Prostate gland (tissue), 2 donors: ENCODE results near the gene CACNA2D4. TPM values are rescaled to one million over a fixed set of nuclear protein-coding genes. Genes with fewer than 3 reads are reported as not detected.

ENCODE experiments used
- DNase-seq: peaks from one replicate; pipeline ENCODE4 v3.0.0-alpha.2; 2019; ENCODE audit warnings: low spot score
- H3K27ac ChIP-seq, 2 donors: fragments of 200-600 bp; sonication (generic); 2 replicates each; pipeline ENCODE4 v1.5.1; 2017 to 2019
- H3K27me3 ChIP-seq: fragments of 200-600 bp; sonication (generic); replicated peaks from 2 replicates; pipeline ENCODE4 v1.5.1; 2019; ENCODE audit not compliant: insufficient read depth
- H3K36me3 ChIP-seq, 2 donors: fragments of 200-600 bp; sonication (generic); 1 replicate in 1 of 2; 2 replicates in 1 of 2; pipeline versions ENCODE4 v1.5.1 to v1.8.1; 2017 to 2019
- H3K4me1 ChIP-seq: fragments of 200-600 bp; sonication (generic); replicated peaks from 2 replicates; pipeline ENCODE4 v1.5.1; 2019
- H3K4me3 ChIP-seq, 2 donors: fragments of 200-600 bp; sonication (generic); 2 replicates each; pipeline ENCODE4 v1.5.1; 2017 to 2019
- H3K9me3 ChIP-seq: fragments of 200-600 bp; sonication (generic); 2 replicates; pipeline ENCODE4 v1.5.1; 2017
- CTCF ChIP-seq, 4 experiments: fragments of 200-600 bp in 2 of 4; fragments of 450-650 bp in 2 of 4; sonication (generic) in 2 of 4; IDR thresholded peaks; 1 replicate in 3 of 4; 2 replicates in 1 of 4; pipeline ENCODE4 v1.5.1; 2016 to 2019; ENCODE audit warnings: antibody characterized with exemption in 4 of 4, mild to moderate bottlenecking in 2 of 4, moderate library complexity in 2 of 4
- POLR2A ChIP-seq: fragments of 450-650 bp; IDR thresholded peaks from one replicate; pipeline ENCODE4 v1.6.1; 2016; ENCODE audit warnings: antibody characterized with exemption, mild to moderate bottlenecking
- POLR2AphosphoS5 ChIP-seq: sonication (generic); formaldehyde crosslinking; IDR thresholded peaks from one replicate; pipeline ENCODE4 v1.6.1; 2017; ENCODE audit warnings: antibody characterized with exemption
- WGBS: methylation state at CpG from one replicate; pipeline ENCODE4 v1.1.5; 2018; 5-methylcytosine and 5-hydroxymethylcytosine counted together
- intact Hi-C: fragments of 100-400 bp; cut with DNase I; formaldehyde crosslinking; loops from one replicate; pipeline ENCODE4 v1.14.2; 2022
- total RNA-seq, 2 donors: library from RNA; depleted of rRNA; stranded (reverse); fragments of >200 nt; gene quantifications; one replicate each; pipeline ENCODE4 v1.1.0, GENCODE V29; 2016

CACNA2D4 gene
- total RNA-seq, 2 donors from 2014 or later: 1.4 to 9.4 TPM

- peaks cover 12% of the 10 kb centered on the region for H3K27me3 ChIP-seq
- intact Hi-C loops: no loop called here
Measured at GRCh38 chr12:1825382-1826102, 92.9 kb downstream of the CACNA2D4 start.

GRCh38 chr12:1823237-1823636, 95.2 kb downstream of the CACNA2D4 start:
- 98% methylated on average over 10 of the region's 10 CpGs for WGBS

More at GRCh38 chr12:1825382-1826102, 92.9 kb downstream of the CACNA2D4 start:
- 83% methylated on average over 14 of the region's 14 CpGs for WGBS
- no peaks in the 10 kb centered on the region for H3K9me3 ChIP-seq
- TF ChIP-seq CTCF (IDR thresholded peaks at IDR 0.05) (no peak), POLR2AphosphoS5 (no peak)
- no peak for DNase-seq
- no peaks in the 10 kb centered on the region for H3K36me3 ChIP-seq
- H3K4me3 ChIP-seq: no peak overlapping the region
- H3K27ac ChIP-seq: no peak overlapping the region
- no peaks in the 10 kb centered on the region for H3K4me1 ChIP-seq

DNA sequence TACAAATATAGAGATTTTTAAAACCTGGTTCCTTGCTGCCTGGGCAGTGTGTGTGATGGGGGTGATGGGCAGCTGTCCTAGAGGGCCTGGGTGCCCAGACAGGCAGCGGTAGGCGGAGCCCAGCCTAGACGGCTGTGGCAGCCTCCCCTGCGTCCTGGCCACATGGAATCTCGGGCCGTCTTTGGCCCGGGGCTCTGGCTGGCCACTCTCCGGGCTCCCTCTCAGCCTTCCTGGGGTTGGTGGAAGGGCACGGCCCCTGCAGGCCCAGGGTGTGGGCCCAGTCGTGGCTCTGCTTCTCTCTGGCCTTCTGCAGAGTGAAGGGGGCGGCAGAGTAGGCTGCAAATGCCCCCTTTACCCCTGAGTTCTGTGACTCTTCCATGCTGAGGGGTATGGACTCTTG, 95.8 kb downstream of the CACNA2D4 start:
- Histone ChIP-seq H3K4me1 (no peaks in the 10 kb centered on the region), H3K27ac (no peak overlapping the region), H3K27me3 (peaks cover 12% of the 10 kb centered on the region), H3K4me3 (no peak overlapping the region), H3K9me3 (no peaks in the 10 kb centered on the region), H3K36me3 (no peaks in the 10 kb centered on the region)
- no peak for DNase-seq
- TF ChIP-seq POLR2AphosphoS5: no peak
- no peak for TF ChIP-seq POLR2A
- TF ChIP-seq CTCF (IDR thresholded peaks at IDR 0.05): no peak
- 75% methylated on average over 11 of the region's 11 CpGs for WGBS
- intact Hi-C loops: no loop called here

More at GRCh38 chr12:1823237-1823636, 95.2 kb downstream of the CACNA2D4 start:
- Histone ChIP-seq H3K9me3 (no peaks in the 10 kb centered on the region), H3K27ac (no peak overlapping the region), H3K36me3 (no peaks in the 10 kb centered on the region), H3K4me3 (no peak overlapping the region), H3K27me3 (peaks cover 12% of the 10 kb centered on the region), H3K4me1 (no peaks in the 10 kb centered on the region)
- no peak for DNase-seq
- intact Hi-C loops: no loop called here
- no peak for TF ChIP-seq POLR2AphosphoS5
- no peak for TF ChIP-seq CTCF (IDR thresholded peaks at IDR 0.05)
- no peak for TF ChIP-seq POLR2A

DNA sequence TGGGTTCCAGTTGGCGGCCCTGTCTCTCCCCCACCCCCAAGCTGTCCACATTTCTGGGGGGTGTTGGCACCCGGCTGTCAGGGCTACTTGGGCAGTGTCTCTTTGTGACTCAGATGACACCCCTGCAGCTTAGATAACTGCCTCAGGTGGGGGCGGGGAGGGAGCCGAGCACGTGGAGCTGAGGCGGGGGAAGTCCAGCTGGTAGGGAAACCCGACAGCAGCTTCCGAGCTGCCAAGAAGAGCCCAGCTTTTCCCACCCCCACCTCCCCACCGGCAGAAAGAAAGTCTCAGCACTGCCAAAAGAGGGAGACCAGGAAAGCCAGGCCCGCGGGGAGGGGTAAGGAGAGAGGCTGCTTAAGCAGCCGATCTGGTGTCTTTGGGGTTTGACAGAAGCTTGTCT, 96.6 kb downstream of the CACNA2D4 start:
- Histone ChIP-seq H3K9me3 (no peaks in the 10 kb centered on the region), H3K27ac (no peak overlapping the region), H3K27me3 (peaks cover 12% of the 10 kb centered on the region), H3K36me3 (no peaks in the 10 kb centered on the region), H3K4me1 (no peaks in the 10 kb centered on the region), H3K4me3 (no peak overlapping the region)
- WGBS: 33% methylated on average over 12 of the region's 12 CpGs
- DNase-seq: no peak
- intact Hi-C loops: no loop called here
- TF ChIP-seq CTCF (IDR thresholded peaks at IDR 0.05): no peak
- TF ChIP-seq POLR2A: no peak
- TF ChIP-seq POLR2AphosphoS5: no peak

DNA sequence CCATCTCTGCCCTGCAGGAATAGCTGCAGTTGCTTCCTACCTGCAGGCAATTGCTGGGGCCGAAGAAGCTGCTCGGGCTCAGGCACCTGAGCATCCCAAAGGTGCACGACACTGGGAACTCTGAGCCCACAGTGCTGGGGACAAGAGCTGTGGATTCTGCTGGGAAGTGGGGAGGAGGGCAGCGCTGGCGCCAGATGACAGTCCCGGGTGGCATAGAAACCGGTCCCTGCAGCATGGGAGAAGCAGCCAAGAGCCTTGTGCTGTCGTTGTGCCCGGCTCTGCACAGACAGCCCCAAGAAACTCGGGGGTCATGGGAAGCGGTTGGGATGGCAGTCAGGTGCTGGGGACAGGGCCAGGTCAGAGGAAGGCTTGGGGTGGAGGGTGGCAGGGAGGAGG, 97.6 kb downstream of the CACNA2D4 start:
- Histone ChIP-seq H3K9me3 (no peaks in the 10 kb centered on the region), H3K4me3 (no peak overlapping the region), H3K4me1 (no peaks in the 10 kb centered on the region), H3K27me3 (peaks cover 12% of the 10 kb centered on the region), H3K27ac (no peak overlapping the region), H3K36me3 (no peaks in the 10 kb centered on the region)
- WGBS: 60% methylated on average over 11 of the region's 11 CpGs
- intact Hi-C loops: no loop called here
- TF ChIP-seq POLR2A (no peak), POLR2AphosphoS5 (no peak), CTCF (IDR thresholded peaks at IDR 0.05) (no peak)
- DNase-seq: no peak
